H1 (cell line): ENCODE measurements around the gene VGF. TPM values are rescaled to one million over a fixed set of nuclear protein-coding genes. Genes with fewer than 3 reads are reported as not detected.

Source experiments
- ASH2L ChIP-seq: fragments of 200-600, 300-600 bp; sonication (generic); IDR thresholded peaks from one replicate; pipeline ENCODE4 v1.7.1; 2017; ENCODE audit warnings: low read length
- CHD1 ChIP-seq: IDR thresholded peaks from 2 replicates; pipeline ENCODE4 v1.6.1; 2012; ENCODE audit warnings: low read depth, low read length, improper control_type of control experiment
- CHD2 ChIP-seq: IDR thresholded peaks from 2 replicates; pipeline ENCODE4 v1.6.1; 2012; ENCODE audit warnings: low read length, improper control_type of control experiment
- EGR1 ChIP-seq: IDR thresholded peaks from 2 replicates; pipeline ENCODE4 v1.6.1; 2011; ENCODE audit warnings: low read depth, low read length, borderline replicate concordance
- EP300 ChIP-seq, 2 experiments: IDR thresholded peaks; 1 replicate in 1 of 2; 2 replicates in 1 of 2; pipeline ENCODE4 v1.6.1; 2011 to 2012; ENCODE audit warnings: low read depth in 2 of 2, low read length in 2 of 2, mild to moderate bottlenecking in 2 of 2, borderline replicate concordance in 1 of 2, inconsistent platforms in 1 of 2, moderate library complexity in 1 of 2
- EZH2 ChIP-seq: fragments of 200-600 bp; sonication (generic); IDR thresholded peaks from 2 replicates; pipeline ENCODE4 v1.7.1; 2012; ENCODE audit warnings: low read depth, mild to moderate bottlenecking, moderate library complexity, low read length, inconsistent platforms; ENCODE audit not compliant: severe bottlenecking
- GABPA ChIP-seq: IDR thresholded peaks from 2 replicates; pipeline ENCODE4 v1.6.1; 2011; ENCODE audit warnings: mild to moderate bottlenecking, low read length, moderate library complexity, borderline replicate concordance; ENCODE audit not compliant: insufficient read depth
- HDAC2 ChIP-seq, 2 experiments: fragments of 300-600 bp in 1 of 2; sonication (generic) in 1 of 2; IDR thresholded peaks; 2 replicates each; pipeline ENCODE4 v1.6.1; 2011 to 2012; ENCODE audit warnings: low read depth in 2 of 2, low read length in 2 of 2, mild to moderate bottlenecking in 2 of 2, moderate library complexity in 2 of 2, borderline replicate concordance in 1 of 2, inconsistent platforms in 1 of 2
- KDM1A ChIP-seq: fragments of 200-600, 300-600 bp; sonication (generic); IDR thresholded peaks from 2 replicates; pipeline ENCODE4 v1.7.1; 2016; ENCODE audit warnings: mild to moderate bottlenecking, low read length, borderline replicate concordance
- KDM4A ChIP-seq: IDR thresholded peaks from one replicate; pipeline ENCODE4 v1.7.1; 2012; ENCODE audit warnings: low read depth, mild to moderate bottlenecking, moderate library complexity, low read length, inconsistent platforms; ENCODE audit not compliant: severe bottlenecking
- KDM5A ChIP-seq: fragments of 200-600 bp; IDR thresholded peaks from 2 replicates; pipeline ENCODE4 v1.7.1; 2012; ENCODE audit warnings: mild to moderate bottlenecking, low read length, inconsistent platforms, mixed read lengths
- MAFK ChIP-seq: IDR thresholded peaks from 2 replicates; pipeline ENCODE4 v1.6.1; 2012; ENCODE audit warnings: low read depth, mild to moderate bottlenecking, improper control_type of control experiment, low read length
- NANOG ChIP-seq: IDR thresholded peaks from 2 replicates; pipeline ENCODE4 v1.6.1; 2011; ENCODE audit warnings: low read length, low read depth, mild to moderate bottlenecking, inconsistent platforms; ENCODE audit not compliant: insufficient read depth, poor library complexity, severe bottlenecking
- RXRA ChIP-seq: IDR thresholded peaks from 2 replicates; pipeline ENCODE4 v1.6.1; 2011; ENCODE audit warnings: low read depth, mild to moderate bottlenecking, low read length, moderate library complexity; ENCODE audit not compliant: insufficient read depth
- SIRT6 ChIP-seq: IDR thresholded peaks from one replicate; pipeline ENCODE4 v1.7.1; 2012; ENCODE audit warnings: low read length, inconsistent platforms
- SIX5 ChIP-seq: IDR thresholded peaks from 2 replicates; pipeline ENCODE4 v1.6.1; 2011; ENCODE audit warnings: mild to moderate bottlenecking, low read depth, low read length
- SUZ12 ChIP-seq: fragments of 200-600 bp; sonication (generic); IDR thresholded peaks from 2 replicates; pipeline ENCODE4 v1.6.1; 2012; ENCODE audit warnings: mild to moderate bottlenecking, inconsistent platforms, low read length, moderate library complexity, mixed read lengths
- TAF1 ChIP-seq: IDR thresholded peaks from 2 replicates; pipeline ENCODE4 v1.6.1; 2011; ENCODE audit warnings: mild to moderate bottlenecking, low read depth, low read length
- YY1 ChIP-seq: IDR thresholded peaks from 2 replicates; pipeline ENCODE4 v1.6.1; 2011; ENCODE audit warnings: low read depth, mild to moderate bottlenecking, low read length
- polyA plus RNA-seq, 7 experiments: library from polyadenylated mRNA; depleted of rRNA in 3 of 7; stranded (reverse) in 5 of 7; unstranded in 2 of 7; fragments of >200 nt in 5 of 7; fragments of 200-250 nt in 2 of 7; gene quantifications; 1 replicate in 5 of 7; 2 replicates in 1 of 7; 4 replicates in 1 of 7; pipeline versions ENCODE4 v1.2.1 to v1.2.3, GENCODE V29; 2011 to 2013; ENCODE audit warnings: missing spikeins in 2 of 7, mixed read lengths in 2 of 7
- total RNA-seq: library from RNA; stranded (reverse); fragmentation: NEBNext Ultra II Directional; extraction: Animal tissue kit (Norgen Biotek cat#: 25700); gene quantifications from 2 replicates; pipeline ENCODE4 v1.2.1, GENCODE V29; 2021
- TF ChIP-seq, protein P1 (sequence below): IDR thresholded peaks from 2 replicates; pipeline ENCODE4 v1.6.1; 2012; ENCODE audit warnings: inconsistent platforms
- TF ChIP-seq, protein P2 (sequence below): IDR thresholded peaks from 2 replicates; pipeline ENCODE4 v1.6.1; 2012; ENCODE audit warnings: inconsistent platforms

The VGF gene
- total and polyA plus RNA-seq, 2 of the 8 experiments (the other 6 are each of a cell fraction or from before 2014, with no cell fraction given), result 1.6 to 7.0 TPM

DNA sequence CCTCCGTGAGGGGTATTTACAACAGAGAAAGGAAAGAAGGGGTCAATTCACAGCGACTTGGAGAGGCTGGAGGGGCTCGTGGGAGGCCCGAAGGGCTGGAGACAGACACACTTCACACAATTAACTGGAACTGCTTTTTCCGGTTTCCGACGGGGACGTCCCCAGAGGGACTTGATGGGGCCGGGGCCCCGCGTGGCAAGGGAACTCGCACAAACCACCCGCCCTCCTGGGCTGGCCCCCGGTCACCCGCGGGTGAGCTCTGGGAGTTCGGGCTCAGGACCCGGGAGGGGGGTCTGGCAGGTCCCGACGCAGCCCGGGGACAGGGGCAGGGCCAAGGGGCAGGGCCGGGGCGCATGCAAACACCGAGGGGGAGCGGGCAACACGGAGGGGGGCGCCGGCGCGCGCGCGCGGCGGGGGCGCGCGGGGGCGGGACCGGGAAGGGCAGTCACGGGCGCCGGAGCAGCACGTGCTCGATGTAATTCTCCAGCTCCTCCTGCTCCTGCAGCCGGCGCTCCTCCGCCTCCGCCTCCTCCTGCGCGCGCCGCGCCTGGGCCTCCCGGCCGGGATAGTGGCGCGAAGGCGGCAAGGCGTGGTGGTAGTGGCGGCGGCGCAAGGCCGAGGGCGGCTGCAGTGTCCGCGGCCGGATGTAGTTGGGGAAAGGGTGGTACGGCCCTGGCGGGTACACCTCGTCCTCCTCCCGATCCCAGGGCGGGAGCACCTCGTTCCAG lies 2.7 kb downstream of the VGF start (continued):
- TF ChIP-seq KDM4A (peak; percentile 49), HDAC2 (IDR thresholded peaks at IDR 0.05; ENCODE audit: borderline replicate concordance in 1 of 2, low read depth in 2 of 2, low read length in 2 of 2) (0 out of 4 replicates have a peak, but pooled peaks of 1 of the 2 experiments have one; percentile 52), CHD1 (no peak), YY1 (no peak), NANOG (no peak), EGR1 (peak; percentile 52; the same call in 1 of the 2 replicates), RXRA (no peak), SIX5 (no peak), GABPA (peak; percentile 50; the same call in 1 of the 2 replicates), EP300 (IDR thresholded peaks at IDR 0.05; ENCODE audit: borderline replicate concordance in 1 of 2, low read depth in 2 of 2, low read length in 2 of 2) (0 out of 3 replicates have a peak, but pooled peaks of 1 of the 2 experiments have one; percentile 11), ASH2L (no peak), TAF1 (no peak; the same call in 1 of the 2 replicates), EZH2 (peak; percentile 8), CHD2 (no peak), SUZ12 (peak; percentile 16; the same call in 1 of the 2 replicates), KDM1A (peak; percentile 39; the same call in 1 of the 2 replicates), MAFK (no peak), KDM5A (no peak), SIRT6 (no peak)
- TF ChIP-seq, protein P1, sequence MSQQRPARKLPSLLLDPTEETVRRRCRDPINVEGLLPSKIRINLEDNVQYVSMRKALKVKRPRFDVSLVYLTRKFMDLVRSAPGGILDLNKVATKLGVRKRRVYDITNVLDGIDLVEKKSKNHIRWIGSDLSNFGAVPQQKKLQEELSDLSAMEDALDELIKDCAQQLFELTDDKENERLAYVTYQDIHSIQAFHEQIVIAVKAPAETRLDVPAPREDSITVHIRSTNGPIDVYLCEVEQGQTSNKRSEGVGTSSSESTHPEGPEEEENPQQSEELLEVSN, result peak; percentile 94
- TF ChIP-seq, protein P2, sequence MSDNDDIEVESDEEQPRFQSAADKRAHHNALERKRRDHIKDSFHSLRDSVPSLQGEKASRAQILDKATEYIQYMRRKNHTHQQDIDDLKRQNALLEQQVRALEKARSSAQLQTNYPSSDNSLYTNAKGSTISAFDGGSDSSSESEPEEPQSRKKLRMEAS, result peak; percentile 93
